Measurements from ENCODE around the gene SLC25A10.

DNA sequence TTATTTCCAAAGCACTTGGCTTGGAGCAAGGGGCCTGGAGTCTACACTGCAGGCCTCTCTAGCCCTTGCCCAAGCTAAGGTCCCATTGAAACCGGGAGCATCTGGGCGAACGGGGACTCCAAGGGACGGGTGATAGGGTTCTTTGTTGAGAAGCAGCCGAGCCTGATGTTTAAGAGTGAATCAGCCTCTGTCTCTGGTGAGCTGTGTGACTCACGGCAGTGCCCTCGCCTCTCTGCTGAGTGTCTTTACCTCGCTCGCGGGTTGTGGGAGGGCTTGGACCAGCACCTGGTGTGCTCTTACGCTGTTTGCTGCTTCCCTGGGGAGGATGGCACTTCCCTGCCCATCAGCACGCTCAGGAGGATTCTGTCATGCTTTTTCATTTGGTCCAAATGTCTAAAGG is 27.0 kb upstream of the SLC25A10 start:
- no peak for TF ChIP-seq CTCF (IDR thresholded peaks at IDR 0.05)
- TF ChIP-seq POLR2A (IDR thresholded peaks at IDR 0.05), result no peak

All from testis (tissue), 2 donors.